NCI-H2107 (cell line): ENCODE results near the gene WDR54.
A peak's percentile ranks its signal among the peaks of the same experiment; 100 is the strongest.
"Not testable (repeated sequence)": the region's sequence is repeated elsewhere in the genome, so short reads cannot be mapped to it uniquely, and the experiment has no call there.

Source experiments
- DNase-seq: peaks from one replicate; lab custom pipeline; 2025; lab: John Stamatoyannopoulos, UW

Gene WDR54

DNA sequence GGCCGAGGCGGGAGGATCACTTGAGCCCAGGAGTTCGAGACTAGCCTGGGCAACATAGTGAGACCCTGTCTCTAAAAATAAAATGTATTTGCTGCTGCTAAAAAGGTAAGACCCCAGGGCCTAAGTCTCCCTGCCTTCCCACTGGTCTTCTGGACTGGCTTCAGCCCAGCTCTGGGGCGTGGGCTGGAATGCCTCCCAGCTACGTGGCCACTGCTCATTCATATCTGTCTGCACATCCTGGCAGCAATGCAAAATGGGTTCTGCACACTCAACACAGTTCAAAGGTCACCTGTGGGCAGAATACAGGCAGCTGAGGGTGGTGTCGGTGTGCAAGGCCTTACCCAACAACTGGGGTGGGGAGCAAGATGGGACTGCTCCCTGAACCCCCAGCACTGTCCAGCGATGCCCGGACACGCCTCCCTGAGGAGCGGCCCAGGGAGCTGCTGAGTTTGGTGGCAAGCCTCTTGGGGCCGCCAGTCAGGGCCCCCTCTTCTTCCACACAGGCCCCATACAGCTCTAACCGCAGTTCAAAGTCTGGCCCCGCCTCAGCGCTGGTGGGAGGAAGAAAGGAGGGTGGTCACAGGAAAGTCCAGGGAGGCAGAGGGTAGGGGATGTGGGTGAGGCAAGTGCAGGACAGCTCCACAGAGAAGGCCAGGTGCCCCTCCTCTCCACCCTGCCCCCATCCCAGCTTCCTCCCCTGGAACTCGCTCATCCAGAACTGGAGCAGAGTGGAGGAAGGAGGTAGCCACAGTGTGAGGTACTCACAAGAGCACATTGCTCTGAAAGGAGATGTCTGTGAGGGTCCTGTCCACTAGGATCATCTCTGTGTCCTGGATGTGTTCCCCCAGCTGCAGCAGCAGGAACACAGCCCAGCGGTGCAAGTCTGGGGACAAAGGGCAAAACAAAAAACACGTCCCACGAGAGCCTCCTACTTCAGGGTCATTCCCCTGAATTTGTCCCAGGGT lies 8.2 kb downstream of the WDR54 start:
- no peak for DNase-seq

DNA sequence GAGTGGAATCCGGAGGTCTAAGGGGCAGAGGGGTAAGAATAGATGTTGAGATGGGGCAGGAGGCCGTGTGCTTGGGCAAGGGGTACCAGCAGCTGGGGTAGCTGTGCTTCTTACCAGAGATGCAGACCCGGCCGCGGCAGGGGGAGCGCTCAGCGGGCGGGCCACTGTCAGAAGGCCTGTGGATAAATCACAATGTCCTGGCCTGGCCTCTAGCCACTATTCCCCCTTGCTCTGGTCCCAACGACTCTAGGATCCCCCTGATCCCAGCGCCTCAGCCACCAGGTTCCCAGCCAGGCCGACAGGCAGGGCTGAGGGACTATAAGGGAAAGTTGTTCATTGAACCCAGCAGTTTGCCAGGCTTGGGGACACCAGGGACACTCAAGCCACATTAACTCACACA lies 9.0 kb downstream of the WDR54 start:
- DNase-seq, result no peak

DNA sequence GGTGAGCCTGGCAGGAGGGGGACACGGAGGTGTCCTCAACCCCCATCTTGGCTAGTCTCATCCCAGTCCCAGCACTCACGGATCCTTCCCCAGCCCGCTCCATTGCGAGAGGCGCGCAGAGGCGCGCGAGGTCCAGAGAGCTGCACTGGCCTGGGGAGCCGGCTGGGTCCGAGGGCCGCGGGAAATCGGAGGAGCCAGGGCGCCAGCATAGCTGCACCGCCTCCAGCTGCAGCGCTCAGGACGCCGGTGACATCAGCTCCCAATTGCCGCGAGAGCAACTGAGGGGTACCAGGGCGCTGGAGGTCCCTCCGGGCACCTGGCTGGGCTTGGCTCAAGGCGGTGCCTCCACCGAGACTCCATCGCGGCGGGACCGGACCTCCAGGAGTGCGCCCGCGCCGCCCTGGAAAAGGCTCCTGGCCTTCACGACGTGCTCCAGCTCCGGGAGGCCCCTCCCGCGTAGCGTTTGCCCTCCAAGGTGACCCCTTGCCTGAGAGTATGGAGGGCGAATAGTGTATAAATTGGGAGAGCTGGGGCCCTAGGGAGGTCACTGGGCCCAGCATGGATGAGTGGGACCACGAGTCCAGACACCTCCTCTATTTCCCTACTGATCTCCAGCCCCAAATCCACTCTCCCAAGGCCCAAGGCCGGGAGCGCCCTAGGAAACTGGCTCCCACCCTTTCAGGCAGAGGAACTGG lies 14.7 kb downstream of the WDR54 start:
- DNase-seq, result no peak

DNA sequence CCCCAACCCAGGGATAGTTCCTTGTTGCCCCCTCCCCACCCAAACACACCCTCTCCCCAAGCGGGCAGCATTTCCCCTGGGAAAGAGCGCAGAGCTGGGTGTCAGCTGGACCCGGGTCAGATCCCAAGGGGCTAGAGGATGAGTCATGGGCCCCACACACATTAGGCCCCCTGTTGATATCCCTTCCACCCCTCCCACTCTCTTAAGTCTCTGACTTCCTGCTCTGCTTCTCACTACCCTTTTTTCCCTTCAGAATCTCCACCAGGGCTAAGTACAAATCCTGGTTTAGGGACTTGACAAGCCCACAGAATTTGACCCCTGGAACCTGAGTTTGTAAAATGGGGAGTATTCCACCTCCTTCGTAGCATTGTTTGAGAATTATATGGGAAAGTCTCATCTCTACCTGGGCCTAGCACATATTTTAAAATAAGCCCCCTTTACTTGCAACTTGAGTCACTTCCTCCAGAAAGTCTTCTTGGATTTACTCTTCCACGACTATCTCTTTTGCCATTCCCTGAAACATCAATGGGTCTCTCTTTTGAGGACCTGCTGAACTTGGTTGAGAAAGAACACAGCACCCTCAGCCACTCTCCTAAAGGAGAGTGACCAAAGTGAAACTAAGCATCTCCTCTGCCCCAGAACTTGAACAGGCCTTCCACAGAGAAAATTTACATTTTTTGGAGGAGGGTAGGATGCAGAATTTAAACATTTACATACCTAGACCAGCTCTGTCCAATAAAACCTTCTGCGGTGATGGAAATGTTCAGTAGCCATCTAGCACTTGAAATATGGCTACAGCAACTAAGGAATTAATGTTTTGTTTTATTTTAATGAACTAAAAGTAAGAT lies 15.5 kb downstream of the WDR54 start:
- no peak for DNase-seq

DNA sequence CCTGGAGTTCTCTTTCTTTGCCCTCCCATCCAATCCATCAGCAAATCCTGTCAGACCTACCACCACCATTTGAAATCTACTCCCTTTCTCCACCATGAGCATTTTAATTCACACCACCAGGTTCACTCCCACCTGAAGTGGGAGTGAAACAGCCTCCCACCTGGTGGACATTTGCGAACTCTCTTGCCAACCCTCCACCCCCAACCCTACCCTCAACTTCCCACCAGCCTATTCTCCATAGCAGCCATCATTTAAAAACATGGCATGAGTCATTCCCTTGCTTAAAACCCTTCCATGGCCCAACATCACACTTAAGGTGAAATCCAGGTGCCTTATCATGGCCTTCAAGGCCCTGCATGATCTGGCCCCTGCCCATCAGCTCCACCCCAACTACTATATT lies 16.7 kb downstream of the WDR54 start:
- DNase-seq, result no peak

DNA sequence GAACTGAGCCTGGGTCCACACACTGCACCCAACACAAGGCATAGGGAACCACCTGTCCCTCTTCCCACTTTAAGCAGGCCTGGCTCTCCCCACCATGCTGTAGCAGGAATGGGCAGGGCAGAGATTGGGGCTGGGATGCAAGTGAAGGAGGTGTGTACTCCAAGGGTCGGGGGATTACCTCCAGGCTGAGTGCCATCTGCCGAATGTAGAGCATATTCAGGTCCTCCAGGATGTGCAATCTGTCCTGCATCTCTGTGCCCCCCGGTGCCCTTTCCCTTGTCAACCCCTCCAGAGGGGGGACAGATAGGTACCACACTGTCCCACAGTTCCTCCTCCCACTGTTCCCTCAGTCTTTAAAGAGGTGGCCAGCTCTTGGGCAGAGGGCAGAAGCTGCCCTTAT lies 17.8 kb downstream of the WDR54 start:
- DNase-seq, result no peak

DNA sequence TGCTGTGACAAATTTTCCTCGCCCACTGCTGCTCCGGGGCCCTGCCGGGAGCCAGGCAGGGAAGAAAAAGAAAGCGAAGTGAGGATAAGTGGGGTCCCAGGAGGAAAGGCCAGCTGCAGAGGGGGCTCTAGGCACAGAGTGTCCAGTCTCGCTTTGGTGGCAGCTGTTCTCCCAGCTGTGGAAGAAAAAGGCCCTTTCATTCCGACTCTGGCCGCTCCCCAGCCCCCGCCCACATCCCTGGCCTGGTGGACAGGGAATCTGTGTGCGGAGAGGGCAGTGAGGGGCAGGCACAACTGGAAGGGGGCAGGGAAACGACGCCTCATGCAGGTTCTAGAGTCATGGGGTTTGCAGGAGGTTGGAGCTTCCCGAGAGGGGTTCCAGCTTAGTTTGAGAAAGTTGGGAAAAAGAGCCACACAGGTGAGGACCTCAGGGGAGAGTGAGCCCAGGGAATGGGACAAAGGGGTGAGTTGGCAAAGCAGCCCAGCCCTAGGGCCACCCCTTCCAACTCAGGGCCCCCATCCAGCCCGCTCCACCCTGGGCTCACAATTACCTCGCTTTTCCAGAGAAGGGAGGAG lies 18.4 kb downstream of the WDR54 start:
- no peak for DNase-seq

DNA sequence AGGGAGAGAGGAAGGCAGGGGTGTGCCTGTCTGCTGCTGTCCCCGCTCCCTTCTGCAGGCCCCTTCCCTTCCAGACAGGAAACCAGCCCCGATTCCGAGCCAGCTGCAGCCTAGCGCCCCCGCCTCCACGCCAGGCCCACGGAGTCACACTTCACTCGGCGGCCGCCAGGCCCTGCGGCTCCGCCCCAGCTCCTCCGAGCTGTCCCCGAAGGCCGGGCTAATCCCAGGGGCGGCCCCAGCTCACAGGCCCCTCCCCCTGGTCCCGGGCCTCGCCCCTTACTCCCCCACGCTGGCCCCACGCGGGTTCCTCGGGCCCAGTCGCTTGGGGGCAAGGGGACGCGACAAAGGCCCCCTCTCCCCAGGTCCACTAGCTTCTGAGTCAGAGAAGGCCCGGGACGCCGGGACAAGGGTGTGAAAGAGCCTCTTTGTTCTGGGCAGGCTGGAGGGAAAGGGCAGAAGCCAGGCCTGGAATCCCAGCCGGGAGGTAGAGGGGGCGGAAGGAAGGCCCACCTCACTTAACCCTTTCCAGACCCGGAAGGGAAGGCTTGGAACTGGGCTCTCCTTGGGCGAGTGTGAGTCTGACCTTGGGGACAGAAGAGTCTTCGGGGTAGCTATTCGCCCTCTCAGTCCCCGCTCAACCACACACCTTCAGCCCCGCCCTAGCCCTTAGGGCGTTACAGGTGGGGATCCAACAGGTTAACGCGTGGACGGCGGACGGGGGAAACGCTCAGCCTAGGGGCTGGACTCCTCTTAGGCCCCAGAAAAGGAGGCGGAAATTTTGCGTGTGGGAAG lies 19.0 kb downstream of the WDR54 start:
- no peak for DNase-seq

DNA sequence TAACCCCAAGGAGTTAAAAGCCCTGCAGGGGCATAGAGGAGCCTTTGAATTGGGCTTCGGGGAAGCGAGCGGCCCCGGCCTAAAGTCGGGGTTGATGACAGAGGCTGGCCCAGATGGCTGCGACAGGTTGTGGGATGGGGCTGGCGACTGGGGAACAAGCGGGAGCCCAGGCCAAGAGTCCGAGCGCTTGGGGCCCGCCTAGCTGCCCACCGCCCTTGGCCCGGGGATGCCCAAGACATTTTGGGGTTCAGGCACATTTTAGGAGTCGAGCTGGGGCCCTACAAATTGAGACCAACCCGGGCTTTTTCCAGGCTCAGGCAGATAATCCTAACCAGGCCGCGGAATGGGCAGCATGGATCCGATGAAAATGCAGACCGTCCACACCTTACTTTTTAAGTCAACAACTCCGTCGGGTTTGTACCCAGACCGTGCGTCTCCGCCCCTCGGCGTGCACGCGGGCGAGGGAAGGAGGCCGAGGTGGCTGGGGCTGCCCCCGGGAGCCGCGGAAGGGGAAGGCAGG lies 19.7 kb downstream of the WDR54 start:
- DNase-seq, result no peak

DNA sequence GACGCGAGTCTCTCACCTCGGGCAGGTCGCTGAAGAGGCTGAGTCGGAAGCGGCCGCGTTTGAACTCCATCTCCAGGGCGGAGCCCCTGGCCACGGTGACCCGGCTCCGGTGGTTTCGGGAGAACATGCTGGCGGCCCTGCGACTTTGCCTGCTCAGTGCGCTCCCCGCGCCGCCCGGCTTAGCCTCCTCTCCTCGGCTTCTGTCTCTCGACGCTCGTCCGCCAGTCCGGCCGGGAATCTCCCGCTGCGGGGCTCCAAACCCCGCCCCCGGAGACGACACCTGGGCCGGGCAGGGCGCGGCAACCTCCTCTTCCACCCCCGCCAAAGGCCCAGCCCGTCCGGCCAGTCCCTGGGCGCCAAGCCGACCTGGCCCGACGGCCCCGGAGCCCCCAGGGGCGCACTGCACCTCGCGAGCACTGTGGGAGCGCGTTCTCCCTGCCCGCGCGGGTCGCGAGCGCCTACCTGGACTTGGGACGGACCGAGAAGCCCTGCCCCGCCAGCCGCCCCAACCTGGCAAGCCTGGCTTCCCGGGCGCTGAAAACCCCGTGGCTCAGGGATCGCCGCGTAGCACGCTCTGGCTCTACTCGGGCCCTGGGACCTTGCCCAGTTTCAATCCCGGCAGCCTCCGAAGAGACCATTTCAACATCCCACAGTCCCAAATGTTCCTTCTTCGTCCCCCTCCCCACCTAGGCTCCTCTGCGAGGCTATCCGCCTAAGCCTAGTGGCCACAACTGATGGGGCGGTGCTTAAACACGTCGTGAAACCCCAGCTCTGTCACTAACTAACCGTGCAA lies 20.4 kb downstream of the WDR54 start, which contains the start of gene RTKN:
Gene RTKN, minus strand, starts transcription at position 248 of the 793 bp plus-strand sequence. Its CDS starts 121 bp downstream, at position 127.
- DNase-seq, result no peak

DNA sequence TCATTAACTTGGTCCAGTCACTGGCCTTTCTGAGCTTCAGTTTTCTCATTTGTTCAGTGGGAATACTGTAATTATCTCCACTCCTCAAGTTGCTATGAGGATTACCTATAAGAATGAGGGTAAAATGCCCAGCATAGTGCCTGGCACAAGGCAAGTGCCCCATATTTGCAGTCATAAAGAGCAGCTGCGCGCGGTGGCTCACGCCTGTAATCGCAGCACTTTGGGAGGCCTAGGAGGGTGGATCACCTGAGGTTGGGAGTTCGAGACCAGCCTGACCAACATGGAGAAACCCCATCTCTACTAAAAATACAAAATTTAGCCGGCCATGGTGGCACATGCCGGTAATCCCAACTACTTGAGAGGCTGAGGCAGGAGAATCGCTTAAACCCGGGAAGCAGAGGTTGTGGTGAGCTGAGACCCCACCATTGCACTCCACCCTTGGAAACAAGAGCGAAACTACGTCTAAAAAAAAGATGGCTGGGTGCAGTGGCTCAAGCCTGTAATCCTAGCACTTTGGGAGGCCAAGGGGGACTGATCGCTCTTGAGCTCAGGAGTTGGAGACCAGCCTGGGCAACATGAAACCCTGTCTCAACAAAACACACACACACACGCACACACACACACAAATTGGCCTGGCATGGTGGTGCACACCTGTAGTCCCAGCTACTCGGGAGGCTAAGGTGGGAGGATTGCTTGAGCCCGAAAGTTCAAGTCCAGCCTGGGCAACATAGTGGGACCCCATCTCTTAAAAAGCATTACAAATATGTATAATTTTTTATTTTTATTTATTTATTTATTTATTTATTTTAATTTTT lies 21.2 kb downstream of the WDR54 start:
- DNase-seq, result not testable (repeated sequence)

DNA sequence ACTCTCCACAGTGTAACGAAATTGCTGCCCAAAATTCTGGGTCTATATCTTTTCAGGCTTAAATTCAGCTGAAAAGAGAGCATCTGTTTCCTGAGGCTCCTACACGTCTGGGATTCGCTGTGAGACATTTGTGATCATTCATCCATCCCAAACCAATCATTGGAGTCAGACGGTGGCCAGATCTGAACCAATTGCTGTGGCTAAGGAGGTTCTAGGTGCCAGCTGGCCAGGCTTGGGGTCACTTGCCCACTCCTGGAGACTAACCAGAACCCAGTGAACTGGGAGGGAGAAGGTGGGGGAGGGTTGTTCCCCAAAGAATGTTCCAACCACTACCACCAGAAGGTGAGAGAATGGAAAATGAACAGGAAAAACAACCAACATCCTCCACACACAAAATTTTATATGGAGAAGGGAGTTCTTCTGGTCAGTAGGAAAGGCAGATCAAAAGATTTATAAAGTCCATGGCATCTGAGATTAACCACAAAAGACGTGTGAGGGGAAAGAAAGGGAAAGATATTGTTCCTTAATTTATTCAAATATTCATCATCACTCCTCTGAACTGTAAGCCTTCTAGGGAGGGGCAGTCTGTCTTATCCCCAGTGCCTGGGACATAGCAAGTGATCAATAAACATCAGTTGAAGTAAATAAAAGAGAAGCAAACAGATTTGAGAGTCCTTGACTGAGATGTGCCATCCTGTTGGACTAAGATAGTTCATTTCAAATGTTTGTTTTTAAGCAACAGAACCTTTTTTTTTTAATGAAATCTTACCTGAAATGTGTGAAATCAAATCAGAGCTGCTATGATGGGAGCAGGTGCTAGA lies 23.2 kb downstream of the WDR54 start:
- no peak for DNase-seq

DNA sequence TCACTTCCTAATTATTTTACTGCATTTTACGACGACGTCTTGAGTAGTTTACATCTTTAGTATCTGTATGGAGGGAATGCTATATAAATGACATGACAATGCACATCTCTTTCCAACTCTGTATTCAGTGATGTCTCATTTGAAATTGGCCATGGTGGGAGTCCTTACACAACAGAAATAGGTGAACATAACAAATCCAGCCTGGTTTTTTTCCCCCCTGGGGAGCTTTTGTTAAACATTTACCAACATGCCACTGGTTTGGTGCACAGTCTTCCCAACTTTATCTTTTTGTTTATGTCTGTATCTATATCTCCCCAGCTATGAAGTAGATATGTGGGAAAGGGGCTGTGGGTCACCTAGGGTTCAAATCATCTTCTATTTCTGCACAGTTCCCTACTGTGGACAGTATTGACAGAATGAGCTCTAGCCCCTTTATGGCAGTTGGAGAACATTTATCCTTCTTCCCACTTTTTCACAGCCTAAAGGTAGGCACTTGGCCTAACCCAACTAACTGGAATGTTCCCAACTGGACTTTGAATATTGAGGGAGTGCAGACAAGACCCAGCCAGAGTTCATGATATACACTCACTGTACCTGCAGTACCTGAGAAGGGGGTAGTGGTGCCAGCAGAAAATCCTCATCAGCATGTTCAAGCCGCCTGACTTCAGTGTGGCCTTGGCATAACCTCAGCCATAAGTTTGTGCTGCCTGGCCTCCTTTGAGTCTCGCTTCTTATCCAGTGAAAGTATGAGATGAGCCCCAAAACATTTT lies 25.9 kb downstream of the WDR54 start:
- no peak for DNase-seq

DNA sequence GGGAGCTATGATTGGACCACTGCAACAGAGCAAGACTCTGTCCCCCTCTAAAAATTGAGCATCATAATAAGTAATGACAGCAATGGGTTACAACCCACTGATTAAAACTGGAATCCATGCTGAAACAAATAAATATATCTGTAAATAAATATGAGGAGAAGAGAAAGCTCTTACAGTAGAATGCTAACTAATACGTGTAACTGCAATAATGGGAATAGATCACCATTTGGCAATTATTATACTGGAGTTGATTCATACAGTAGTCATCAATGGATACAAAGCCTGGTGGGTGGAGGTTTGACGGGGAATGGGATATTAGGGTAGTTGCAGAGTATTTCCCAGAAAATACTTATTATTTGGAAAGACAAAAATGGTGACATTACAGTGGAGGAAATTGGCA lies 27.2 kb downstream of the WDR54 start:
- DNase-seq, result no peak

DNA sequence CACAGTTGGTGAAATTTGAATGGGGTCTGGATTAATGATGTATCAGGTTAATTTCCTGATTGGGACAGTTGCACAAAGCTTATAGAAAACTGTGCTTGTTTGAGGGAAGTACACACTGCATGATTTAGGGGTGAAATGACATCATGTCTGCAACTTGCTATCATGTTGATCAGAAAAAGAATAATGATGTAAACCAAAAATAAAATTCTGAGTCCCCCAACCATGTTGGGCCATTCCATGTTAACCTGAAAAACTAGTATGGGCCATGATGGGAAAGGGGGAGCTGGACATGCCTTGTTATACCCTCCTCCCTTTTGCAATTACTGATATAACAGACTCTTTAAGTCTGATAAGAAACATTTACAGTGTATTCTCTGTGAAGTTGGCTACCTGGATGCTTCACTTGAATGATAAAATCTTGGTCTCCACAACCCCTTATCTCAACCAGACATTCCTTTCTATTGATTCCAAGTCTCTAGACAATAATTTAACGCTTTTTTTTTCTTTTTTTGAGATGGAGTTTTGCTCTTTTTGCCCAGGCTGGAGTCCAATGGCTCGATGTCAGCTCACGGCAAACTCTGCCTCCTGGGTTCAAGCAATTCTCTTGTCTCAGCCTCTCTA lies 29.1 kb downstream of the WDR54 start:
- DNase-seq, result no peak

DNA sequence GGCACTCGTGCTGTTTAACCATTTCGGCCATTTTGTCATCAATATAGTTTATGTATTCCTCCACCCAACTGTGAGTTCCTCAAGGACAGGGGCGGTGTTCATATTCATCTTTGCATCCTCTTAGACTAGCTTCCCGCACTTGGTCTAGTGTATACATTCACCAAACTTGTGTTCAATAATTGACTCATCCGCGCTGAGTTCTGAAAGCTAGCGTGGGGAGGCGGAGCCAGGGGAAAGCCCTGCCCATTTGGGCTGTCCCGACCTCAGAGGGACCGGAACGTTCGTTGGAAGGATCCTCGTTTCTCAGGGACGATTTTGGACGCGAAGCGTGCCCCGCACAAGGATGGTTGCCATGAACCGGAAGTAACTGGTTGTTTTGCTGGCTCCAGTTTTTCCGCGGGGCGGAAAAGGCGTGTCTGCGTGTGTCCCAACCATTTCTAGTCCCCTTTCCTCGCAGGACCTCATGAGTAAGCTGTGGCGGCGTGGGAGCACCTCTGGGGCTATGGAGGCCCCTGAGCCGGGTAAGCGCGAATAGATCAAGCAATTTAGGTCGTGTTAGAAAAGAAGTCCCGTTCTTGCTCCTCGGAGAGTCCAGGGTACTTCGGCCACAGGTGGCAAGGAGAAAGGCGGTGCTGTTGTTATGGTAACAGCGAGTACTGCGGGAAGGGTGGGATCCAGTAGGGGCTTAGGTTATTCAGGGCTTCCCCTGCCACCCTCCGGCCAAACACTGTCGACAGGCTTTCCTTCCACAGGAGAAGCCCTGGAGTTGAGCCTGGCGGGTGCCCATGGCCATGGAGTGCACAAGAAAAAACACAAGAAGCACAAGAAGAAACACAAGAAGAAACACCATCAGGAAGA lies 33.4 kb downstream of the WDR54 start, which contains the start of gene INO80B:
Gene INO80B, plus strand, starts transcription at position 434 of the 858 bp plus-strand sequence. Its CDS starts 30 bp downstream, at position 464.
- DNase-seq, result peak; percentile 96
